Fibroblast of skin of scalp (primary cell): Measurements from ENCODE around the gene PTK6.

Experiments used
- DNase-seq: peaks from one replicate; pipeline ENCODE4 v3.0.0-alpha.2; 2013

PTK6 gene

GRCh38 chr20:63505723-63506122, 31.5 kb downstream of the PTK6 start:
- no peak for DNase-seq

- DNase-seq = no peak
Measured at GRCh38 chr20:63505281-63505680, 31.9 kb downstream of the PTK6 start.

- no peak for DNase-seq
Measured at GRCh38 chr20:63504642-63505041, 32.5 kb downstream of the PTK6 start.

GRCh38 chr20:63503524-63503923, 33.7 kb downstream of the PTK6 start:
- DNase-seq = no peak

GRCh38 chr20:63502671-63503172, 34.5 kb downstream of the PTK6 start:
- no peak for DNase-seq

- no peak for DNase-seq
Measured at GRCh38 chr20:63501818-63502670, 35.1 kb downstream of the PTK6 start.

GRCh38 chr20:63500902-63501817, 36.0 kb downstream of the PTK6 start:
- DNase-seq = no peak

GRCh38 chr20:63500151-63500901, 36.9 kb downstream of the PTK6 start:
- DNase-seq = no peak

GRCh38 chr20:63499338-63499969, 37.7 kb downstream of the PTK6 start:
- no peak for DNase-seq

- DNase-seq = no peak
Measured at GRCh38 chr20:63498960-63499337, 38.2 kb downstream of the PTK6 start, which contains the start of gene EEF1A2. TSS of gene EEF1A2 (minus strand) at chr20:63499083. CDS start at chr20:63497763, 1,320 bp downstream.

GRCh38 chr20:63497946-63498935, 38.9 kb downstream of the PTK6 start:
- DNase-seq = peak; percentile 29

GRCh38 chr20:63497138-63497945, 39.8 kb downstream of the PTK6 start:
- DNase-seq = no peak

- no peak for DNase-seq
Measured at GRCh38 chr20:63496596-63497120, 40.5 kb downstream of the PTK6 start.

GRCh38 chr20:63495741-63496595, 41.2 kb downstream of the PTK6 start:
- peak; percentile 48 for DNase-seq

- DNase-seq = no peak
Measured at GRCh38 chr20:63495167-63495720, 41.9 kb downstream of the PTK6 start.

- DNase-seq = no peak
Measured at GRCh38 chr20:63494420-63495166, 42.6 kb downstream of the PTK6 start.

- DNase-seq = no peak
Measured at GRCh38 chr20:63494084-63494419, 43.1 kb downstream of the PTK6 start.
